GM19328 (cell line): ENCODE measurements around the gene ASCL4.
A peak's percentile ranks its signal among the peaks of the same experiment; 100 is the strongest.
"Not testable (repeated sequence)": the region's sequence is repeated elsewhere in the genome, so short reads cannot be mapped to it uniquely, and the experiment has no call there.

ENCODE experiments used
- ATAC-seq: cut with Tn5 transposase; IDR thresholded peaks from one replicate; pipeline ENCODE4 v1.9.1; 2021; ENCODE audit warnings: mild to moderate bottlenecking, moderate library complexity; ENCODE audit not compliant: unreplicated experiment

The ASCL4 gene, protein sequence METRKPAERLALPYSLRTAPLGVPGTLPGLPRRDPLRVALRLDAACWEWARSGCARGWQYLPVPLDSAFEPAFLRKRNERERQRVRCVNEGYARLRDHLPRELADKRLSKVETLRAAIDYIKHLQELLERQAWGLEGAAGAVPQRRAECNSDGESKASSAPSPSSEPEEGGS

DNA sequence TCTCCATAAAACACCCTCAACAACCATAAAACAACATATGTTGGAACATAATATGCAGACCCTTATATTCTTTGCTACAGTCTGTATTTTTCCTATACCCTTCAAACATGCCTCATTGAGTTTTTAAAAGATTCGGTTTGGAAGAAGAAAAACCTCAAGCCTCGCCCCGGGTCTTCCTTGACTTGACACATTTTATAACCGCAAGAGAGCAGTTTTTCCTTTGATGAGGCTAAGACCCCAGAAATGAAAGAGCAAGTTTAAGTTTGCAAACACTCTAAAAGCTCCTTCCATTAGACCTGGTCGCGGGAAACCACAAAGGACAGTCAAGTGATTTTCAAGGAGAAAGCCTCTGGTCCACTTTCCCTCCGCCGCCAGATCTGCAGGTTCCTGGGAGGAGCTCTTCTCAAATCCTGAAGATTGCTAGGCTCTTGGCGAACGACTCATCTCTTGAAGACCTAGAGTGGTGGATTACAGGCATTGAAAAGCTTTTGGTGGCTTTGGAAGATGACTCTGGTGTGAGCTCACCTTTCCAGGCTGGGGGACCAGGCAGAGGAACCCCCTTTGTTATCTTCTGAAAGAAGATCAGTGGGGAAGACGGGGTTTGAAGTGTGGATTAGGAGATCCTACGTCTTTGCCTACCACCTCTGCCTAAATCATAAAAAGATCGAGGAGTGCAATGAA, at the start of gene ASCL4:
ASCL4 (plus strand) TSS at position 356 of the 681 bp plus-strand sequence. CDS start 515 bp downstream, outside the sequence.
- ATAC-seq, result no peak

DNA sequence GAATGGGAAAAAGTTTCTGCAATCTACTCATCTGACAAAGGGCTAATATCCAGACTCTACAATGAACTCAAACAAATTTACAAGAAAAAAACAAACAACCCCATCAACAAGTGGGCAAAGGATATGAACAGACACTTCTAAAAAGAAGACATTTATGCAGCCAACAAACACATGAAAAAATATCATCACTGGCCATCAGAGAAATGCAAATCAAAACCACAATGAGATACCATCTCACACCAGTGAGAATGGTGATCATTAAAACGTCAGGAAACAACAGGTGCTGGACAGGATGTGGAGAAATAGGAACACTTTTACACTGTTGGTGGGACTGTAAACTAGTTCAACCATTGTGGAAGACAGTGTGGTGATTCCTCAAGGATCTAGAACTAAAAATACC, 47.2 kb upstream of the ASCL4 start:
- ATAC-seq, result not testable (repeated sequence)

DNA sequence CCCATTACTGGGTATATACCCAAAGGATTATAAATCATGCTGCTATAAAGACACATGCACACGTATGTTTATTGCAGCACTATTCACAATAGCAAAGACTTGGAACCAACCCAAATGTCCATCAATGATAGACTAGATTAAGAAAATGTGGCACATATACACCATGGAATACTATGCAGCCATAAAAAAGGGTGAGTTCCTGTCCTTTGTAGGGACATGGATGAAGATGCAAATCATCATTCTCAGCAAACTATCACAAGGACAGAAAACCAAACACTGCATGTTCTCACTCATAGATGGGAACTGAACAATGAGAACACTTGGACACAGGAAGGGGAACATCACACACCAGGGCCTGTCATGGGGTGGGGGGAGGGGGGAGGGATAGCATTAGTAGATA, 46.8 kb upstream of the ASCL4 start:
- not testable (repeated sequence) for ATAC-seq

- ATAC-seq, result no peak
Observed at GRCh38 chr12:107730618-107731341, 43.7 kb upstream of the ASCL4 start.

- ATAC-seq, result no peak
Observed at GRCh38 chr12:107731366-107731765, 43.1 kb upstream of the ASCL4 start.

GRCh38 chr12:107732365-107732764, 42.1 kb upstream of the ASCL4 start:
- ATAC-seq, result no peak

GRCh38 chr12:107734139-107734538, 40.4 kb upstream of the ASCL4 start:
- no peak for ATAC-seq

- ATAC-seq, result no peak
Observed at GRCh38 chr12:107735763-107736162, 38.7 kb upstream of the ASCL4 start.

DNA sequence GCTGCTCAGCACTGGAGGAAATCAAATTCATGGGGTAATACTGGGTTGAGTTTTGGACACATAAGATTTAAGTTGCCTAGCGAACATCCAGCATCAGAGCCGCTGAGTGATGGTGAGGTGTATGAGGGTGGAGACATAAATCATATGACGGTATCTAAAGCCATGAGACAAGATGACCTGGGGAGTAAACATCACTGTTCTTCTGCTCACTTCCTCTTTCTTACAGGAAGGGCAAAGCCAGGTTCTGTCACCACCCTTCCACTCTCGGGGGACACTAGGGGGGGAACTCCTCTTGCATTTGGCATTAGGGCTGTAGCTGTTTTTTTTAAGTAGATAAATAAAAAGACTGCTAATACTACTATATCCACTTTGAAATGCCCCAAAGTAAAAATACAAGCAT, 37.6 kb upstream of the ASCL4 start:
- peak; percentile 94 for ATAC-seq

- ATAC-seq, result no peak
Observed at GRCh38 chr12:107748472-107748871, 26.0 kb upstream of the ASCL4 start.

GRCh38 chr12:107749083-107749482, 25.4 kb upstream of the ASCL4 start:
- ATAC-seq, result no peak

- ATAC-seq, result no peak
Observed at GRCh38 chr12:107759410-107759809, 15.1 kb upstream of the ASCL4 start.

DNA sequence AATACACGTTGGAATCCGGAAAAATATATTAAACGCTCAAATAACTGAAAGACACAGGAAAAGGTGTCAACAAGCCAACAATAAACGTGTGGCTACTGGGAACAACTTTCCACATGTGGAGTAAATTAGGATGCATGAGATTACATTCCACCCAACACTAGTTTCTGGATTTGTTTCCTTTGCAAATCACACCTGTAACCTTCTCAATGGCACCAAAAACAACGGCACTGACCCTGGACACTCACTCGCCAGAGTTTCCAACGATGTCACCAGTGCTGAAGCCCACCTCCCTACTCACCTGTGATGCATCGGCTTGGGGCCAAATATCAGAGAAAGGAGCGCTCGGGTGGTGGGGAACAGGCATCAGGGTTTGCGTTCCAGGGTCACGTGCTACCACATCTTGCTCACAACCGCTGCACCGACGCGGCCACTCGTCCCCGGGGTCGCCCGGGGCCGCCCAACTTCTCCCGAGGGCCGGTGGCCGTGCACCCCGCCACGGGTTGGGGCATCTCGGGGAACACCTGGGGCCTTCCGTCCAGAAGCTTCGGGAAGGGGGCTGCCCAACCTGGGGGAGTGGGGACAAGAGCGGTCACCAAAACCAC, 14.2 kb upstream of the ASCL4 start:
- ATAC-seq, result peak; percentile 11

- ATAC-seq, result peak; percentile 97
Observed at GRCh38 chr12:107760809-107761501, 13.5 kb upstream of the ASCL4 start, which contains the start of gene PRDM4. PRDM4 (minus strand) TSS chr12:107761137; CDS start chr12:107760515, 622 bp downstream.

- ATAC-seq, result no peak
Observed at GRCh38 chr12:107761502-107761904, 13.0 kb upstream of the ASCL4 start.

GRCh38 chr12:107762874-107763273, 11.6 kb upstream of the ASCL4 start:
- no peak for ATAC-seq

- ATAC-seq, result no peak
Observed at GRCh38 chr12:107764626-107765025, 9.9 kb upstream of the ASCL4 start.

DNA sequence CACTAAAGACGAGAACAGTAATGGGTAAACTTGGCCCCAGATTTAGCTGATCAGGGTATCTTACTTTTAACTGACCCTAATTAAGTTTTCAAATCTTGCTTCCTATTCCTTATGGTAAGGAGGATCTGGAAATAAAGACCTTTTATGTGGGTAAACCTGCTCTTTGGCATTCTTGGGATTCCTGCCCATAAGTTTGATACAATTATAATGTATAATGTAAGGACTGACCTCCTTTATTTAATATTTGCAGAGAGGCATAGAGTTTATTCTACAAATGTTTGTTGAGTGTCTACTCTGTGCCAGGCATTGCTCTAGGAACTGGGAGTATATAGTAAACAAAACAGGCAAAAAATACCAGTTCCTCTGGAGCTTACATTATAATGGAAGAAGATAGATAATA, 9.2 kb upstream of the ASCL4 start:
- no peak for ATAC-seq

- no peak for ATAC-seq
Observed at GRCh38 chr12:107767466-107767865, 7.0 kb upstream of the ASCL4 start.

- ATAC-seq, result no peak
Observed at GRCh38 chr12:107775093-107775721, 703 bp downstream of the ASCL4 start.
